Ovary (tissue), 1 donor: ENCODE results near the gene ERC1.
"Not testable (repeated sequence)": the region's sequence is repeated elsewhere in the genome, so short reads cannot be mapped to it uniquely, and the experiment has no call there.

Experiments used
- EP300 ChIP-seq: sonication (generic); formaldehyde crosslinking; IDR thresholded peaks from one replicate; pipeline ENCODE4 v1.6.1; 2017; ENCODE audit warnings: antibody characterized with exemption
- POLR2A ChIP-seq: fragments of 450-650 bp; IDR thresholded peaks from one replicate; pipeline ENCODE4 v1.6.1; 2017; ENCODE audit warnings: antibody characterized with exemption, mild to moderate bottlenecking, moderate library complexity

DNA sequence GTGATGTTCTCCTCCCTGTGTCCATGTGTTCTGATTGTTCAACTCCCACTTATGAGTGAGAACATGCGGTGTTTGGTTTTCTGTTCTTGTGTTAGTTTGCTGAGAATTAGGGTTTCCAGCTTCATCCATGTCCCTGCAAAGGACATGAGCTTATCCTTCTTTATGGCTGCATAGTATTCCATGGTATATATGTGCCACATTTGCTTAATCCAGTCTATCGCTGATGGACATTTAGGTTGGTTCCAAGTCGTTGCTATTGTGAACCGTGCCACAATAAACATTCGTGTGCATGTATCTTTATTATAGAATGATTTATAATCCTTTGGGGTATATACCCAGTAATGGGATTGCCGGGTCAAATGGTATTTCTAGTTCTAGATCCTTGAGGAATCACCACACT, 264.1 kb downstream of the ERC1 start:
- not testable (repeated sequence) for TF ChIP-seq EP300, POLR2A
